Measurements from ENCODE around the gene PUSL1. TPM values are rescaled to one million over a fixed set of nuclear protein-coding genes. Genes with fewer than 3 reads are reported as not detected.

The PUSL1 gene
- total and polyA plus RNA-seq, 2 donors from 2014 or later, result 12.6 to 13.9 TPM

DNA sequence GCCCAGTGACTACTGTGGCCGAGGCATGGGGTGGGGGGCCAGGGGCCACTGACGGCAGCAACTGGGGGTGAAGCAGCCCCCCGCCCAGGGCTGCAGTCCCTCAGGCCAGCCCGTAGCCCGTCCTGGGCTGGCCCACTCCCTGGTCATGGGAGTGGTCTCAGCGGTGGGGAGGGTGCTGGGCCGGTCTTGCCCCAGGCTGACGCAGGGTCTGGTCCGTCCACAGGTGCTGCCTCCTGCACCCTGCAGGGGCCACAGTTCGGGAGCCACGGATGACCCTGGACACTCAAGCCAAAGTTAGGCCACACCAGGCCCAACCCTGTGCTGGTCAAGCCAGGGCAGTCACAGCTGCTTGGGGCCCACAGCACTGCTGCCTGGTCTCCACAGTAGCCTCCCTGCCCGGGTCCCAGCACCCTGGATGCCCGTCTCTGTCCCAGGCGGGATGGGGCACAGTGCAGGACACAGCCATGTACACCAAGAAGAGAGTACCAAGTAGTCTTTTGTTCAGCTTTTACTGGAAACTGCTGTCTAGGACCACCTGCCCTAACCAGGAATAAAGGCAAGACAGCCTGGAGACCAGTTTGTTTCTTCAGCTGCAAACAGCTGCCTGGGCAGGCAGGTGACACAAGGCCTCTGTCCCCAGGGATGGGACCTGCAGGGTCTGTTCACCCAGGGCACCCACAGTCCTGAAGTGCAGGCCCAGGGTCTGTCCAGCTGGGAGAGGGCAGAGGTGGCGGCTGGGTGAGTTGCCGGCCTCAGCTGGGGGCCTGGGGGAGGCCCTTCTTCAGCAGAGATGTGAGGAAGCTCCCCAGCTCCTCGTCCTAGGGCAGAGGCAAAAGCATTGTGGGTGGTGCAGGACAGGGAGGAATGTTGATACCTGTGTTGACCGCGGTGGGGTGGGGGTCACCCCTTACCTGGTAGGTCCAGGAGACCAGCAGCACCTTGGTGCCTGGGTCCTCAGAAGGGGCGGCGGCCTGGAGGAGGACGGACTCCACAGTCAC lies 3.0 kb downstream of the PUSL1 start:
- H3K4me1 ChIP-seq (ENCODE audit: control insufficient read depth in 2 of 3, insufficient read depth in 2 of 3, low read depth in 1 of 3, low read length in 3 of 3), result peaks cover 0 to 15% (median 7%) of the 10 kb centered on the region in 3 donors
- peaks cover 0 to 15% (median 11%) of the 10 kb centered on the region in 3 donors for H3K36me3 ChIP-seq (ENCODE audit: control insufficient read depth in 2 of 3, insufficient read depth in 3 of 3, low read length in 3 of 3)
- intact Hi-C loops (cut with DNase I), result no loop called here
- no peak overlapping the region for H3K4me3 ChIP-seq (ENCODE audit: low read length in 3 of 3)
- no peak overlapping the region for H3K27ac ChIP-seq (ENCODE audit: low read depth in 2 of 2, low read length in 2 of 2)
- no peaks in the 10 kb centered on the region for H3K27me3 ChIP-seq (ENCODE audit: control insufficient read depth, insufficient read depth, low read length)
- H3K9me3 ChIP-seq (ENCODE audit: control insufficient read depth in 2 of 3, insufficient read depth in 1 of 3, low read length in 3 of 3), result no peaks in the 10 kb centered on the region
- FAIRE-seq (no peak), DNase-seq (no peak)
- H3K9ac ChIP-seq (ENCODE audit: low read length in 3 of 3), result no peak overlapping the region
- TF ChIP-seq, protein P1, sequence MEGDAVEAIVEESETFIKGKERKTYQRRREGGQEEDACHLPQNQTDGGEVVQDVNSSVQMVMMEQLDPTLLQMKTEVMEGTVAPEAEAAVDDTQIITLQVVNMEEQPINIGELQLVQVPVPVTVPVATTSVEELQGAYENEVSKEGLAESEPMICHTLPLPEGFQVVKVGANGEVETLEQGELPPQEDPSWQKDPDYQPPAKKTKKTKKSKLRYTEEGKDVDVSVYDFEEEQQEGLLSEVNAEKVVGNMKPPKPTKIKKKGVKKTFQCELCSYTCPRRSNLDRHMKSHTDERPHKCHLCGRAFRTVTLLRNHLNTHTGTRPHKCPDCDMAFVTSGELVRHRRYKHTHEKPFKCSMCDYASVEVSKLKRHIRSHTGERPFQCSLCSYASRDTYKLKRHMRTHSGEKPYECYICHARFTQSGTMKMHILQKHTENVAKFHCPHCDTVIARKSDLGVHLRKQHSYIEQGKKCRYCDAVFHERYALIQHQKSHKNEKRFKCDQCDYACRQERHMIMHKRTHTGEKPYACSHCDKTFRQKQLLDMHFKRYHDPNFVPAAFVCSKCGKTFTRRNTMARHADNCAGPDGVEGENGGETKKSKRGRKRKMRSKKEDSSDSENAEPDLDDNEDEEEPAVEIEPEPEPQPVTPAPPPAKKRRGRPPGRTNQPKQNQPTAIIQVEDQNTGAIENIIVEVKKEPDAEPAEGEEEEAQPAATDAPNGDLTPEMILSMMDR (IDR thresholded peaks at IDR 0.05; ENCODE audit: borderline replicate concordance, extremely low read depth, insufficient read depth), result no peak

DNA sequence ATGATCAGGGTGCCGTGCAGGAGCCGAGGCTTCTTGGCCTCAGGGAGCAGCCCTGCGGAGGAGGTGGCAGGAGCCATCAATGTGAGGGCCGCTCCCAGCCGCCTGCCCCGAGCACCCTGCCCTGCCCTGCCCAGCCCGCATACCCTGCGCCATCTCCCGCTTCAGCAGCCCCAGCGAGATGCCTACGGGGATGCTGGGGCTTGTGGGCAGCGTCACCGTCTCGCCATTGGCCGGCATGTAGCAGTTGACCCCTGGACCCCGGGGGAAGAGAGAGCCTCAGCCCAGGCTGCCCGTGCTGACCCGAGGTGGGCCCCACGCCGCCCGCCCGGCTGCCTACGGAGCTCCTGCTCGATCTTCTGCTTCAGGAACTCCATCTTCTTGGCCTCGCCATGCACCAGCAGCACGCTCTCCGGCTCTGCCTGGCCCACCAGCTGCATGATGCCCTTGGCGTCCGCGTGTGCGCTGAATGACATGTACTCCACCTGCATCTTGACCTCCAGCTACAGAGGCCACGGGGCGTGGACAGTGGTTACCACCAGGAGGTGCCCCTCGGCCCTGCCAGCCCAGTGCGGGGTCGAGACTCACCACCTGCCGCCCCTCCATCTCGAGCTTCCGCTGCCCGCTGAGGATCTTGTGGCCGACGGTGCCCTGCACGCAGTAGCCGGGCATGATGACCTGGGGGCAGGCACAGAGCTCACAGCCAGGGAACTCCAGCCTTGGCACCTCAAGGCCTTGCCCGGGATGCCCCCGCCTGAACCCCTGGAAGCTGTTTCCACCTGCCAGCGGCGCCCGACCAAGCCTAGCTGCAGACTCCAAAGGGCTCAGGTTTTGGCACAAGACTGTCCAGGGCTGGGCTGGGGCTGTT lies 4.3 kb downstream of the PUSL1 start:
- FAIRE-seq (no peak), DNase-seq (no peak)
- H3K9ac ChIP-seq (ENCODE audit: low read length in 3 of 3), result no peak overlapping the region
- H3K36me3 ChIP-seq (ENCODE audit: control insufficient read depth in 2 of 3, insufficient read depth in 3 of 3, low read length in 3 of 3), result peaks cover 0 to 15% (median 11%) of the 10 kb centered on the region in 3 donors
- H3K4me1 ChIP-seq (ENCODE audit: control insufficient read depth in 2 of 3, insufficient read depth in 2 of 3, low read depth in 1 of 3, low read length in 3 of 3), result peaks cover 0 to 6% (median 0%) of the 10 kb centered on the region in 3 donors
- TF ChIP-seq, protein P1 (IDR thresholded peaks at IDR 0.05; ENCODE audit: borderline replicate concordance, extremely low read depth, insufficient read depth), result no peak
- no peak overlapping the region for H3K4me3 ChIP-seq (ENCODE audit: low read length in 3 of 3)
- H3K27ac ChIP-seq (ENCODE audit: low read depth in 2 of 2, low read length in 2 of 2), result no peak overlapping the region
- no peaks in the 10 kb centered on the region for H3K9me3 ChIP-seq (ENCODE audit: control insufficient read depth in 2 of 3, insufficient read depth in 1 of 3, low read length in 3 of 3)
- H3K27me3 ChIP-seq (ENCODE audit: control insufficient read depth, insufficient read depth, low read length), result no peaks in the 10 kb centered on the region
- intact Hi-C loops (cut with DNase I), result no loop called here

DNA sequence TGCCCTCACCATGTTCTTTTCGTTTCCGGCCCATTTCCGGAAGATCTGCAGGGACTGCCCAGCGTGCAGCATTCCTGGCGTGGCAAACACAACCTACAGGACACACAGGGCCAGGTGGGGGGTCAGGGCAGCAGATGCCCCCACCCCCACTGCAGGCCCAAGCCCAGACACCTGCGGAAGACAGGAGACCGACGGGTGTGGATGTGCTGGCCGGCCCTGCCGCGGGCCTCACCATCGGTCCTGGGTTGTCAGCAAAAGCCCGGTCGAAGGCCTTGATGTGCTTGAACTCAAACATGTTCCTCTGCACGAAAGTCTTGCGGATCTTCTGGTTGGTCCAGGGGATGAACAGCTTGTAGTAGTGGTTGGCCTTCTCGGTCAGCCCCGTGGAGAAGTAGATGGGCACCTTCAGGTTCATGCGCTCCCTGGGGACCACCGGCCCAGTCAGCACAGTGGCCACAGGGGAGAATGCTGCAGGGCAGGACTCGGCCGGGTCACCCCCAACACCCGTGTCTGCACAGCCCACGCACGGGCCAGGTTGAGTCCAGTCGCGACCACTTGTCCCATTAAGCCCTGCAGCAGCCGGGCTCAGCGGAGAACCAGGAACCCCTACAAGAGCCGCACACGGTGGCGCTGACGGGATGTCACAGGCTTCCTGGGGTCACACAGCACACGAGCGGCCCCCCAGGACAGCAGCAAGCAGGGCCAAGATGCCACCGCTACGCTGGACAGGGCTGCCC lies 5.3 kb downstream of the PUSL1 start:
- Histone ChIP-seq H3K9ac (ENCODE audit: low read length in 3 of 3) (no peak overlapping the region), H3K4me3 (ENCODE audit: low read length in 3 of 3) (no peak overlapping the region), H3K27ac (ENCODE audit: low read depth in 2 of 2, low read length in 2 of 2) (no peak overlapping the region), H3K36me3 (ENCODE audit: control insufficient read depth in 2 of 3, insufficient read depth in 3 of 3, low read length in 3 of 3) (peaks cover 0 to 15% (median 11%) of the 10 kb centered on the region in 3 donors), H3K27me3 (ENCODE audit: control insufficient read depth, insufficient read depth, low read length) (no peaks in the 10 kb centered on the region), H3K4me1 (ENCODE audit: control insufficient read depth in 2 of 3, insufficient read depth in 2 of 3, low read depth in 1 of 3, low read length in 3 of 3) (peaks cover 0 to 6% (median 0%) of the 10 kb centered on the region in 3 donors), H3K9me3 (ENCODE audit: control insufficient read depth in 2 of 3, insufficient read depth in 1 of 3, low read length in 3 of 3) (no peaks in the 10 kb centered on the region)
- TF ChIP-seq, protein P1 (IDR thresholded peaks at IDR 0.05; ENCODE audit: borderline replicate concordance, extremely low read depth, insufficient read depth), result no peak
- intact Hi-C loops (cut with DNase I), result no loop called here
- no peak for FAIRE-seq
- DNase-seq, result no peak

Measured in kidney (tissue), 14 donors.